H1 (cell line): ENCODE results near the gene TMEM253. TPM values are rescaled to one million over a fixed set of nuclear protein-coding genes. Genes with fewer than 3 reads are reported as not detected.

Experiments used
- CTCF ChIA-PET: fragments of 300-600 bp; sonication (Branson Sonifier 250); formaldehyde crosslinking; loops from one replicate; lab custom pipeline; 2021; ENCODE audit not compliant: partially characterized antibody; lab: Charles Lee
- POLR2A ChIA-PET: fragments of 300-600 bp; sonication (Branson Sonifier 250); formaldehyde crosslinking; loops from one replicate; lab custom pipeline; 2021; ENCODE audit warnings: inconsistent platforms; ENCODE audit not compliant: partially characterized antibody; lab: Charles Lee
- DNase-seq, 2 experiments: peaks; one replicate each; pipeline versions ENCODE4 v3.0.0 to v3.0.0-alpha.2; 2010 to 2022; ENCODE audit warnings: low spot score in 2 of 2, low read depth in 1 of 2, mixed read lengths in 1 of 2
- FAIRE-seq: peaks from 2 replicates; lab custom pipeline; 2011; peaks lifted over from hg19 to GRCh38; lab: Jason Lieb, UNC
- H2AFZ ChIP-seq: 2 replicates; pipeline ENCODE4 v1.8.1; 2012; ENCODE audit warnings: low read length, inconsistent platforms
- H2AK5ac ChIP-seq: 2 replicates; pipeline ENCODE4 v1.6.1; 2013; ENCODE audit warnings: low read depth, low read length
- H2BK120ac ChIP-seq: replicated peaks from 2 replicates; pipeline ENCODE3; 2013; ENCODE audit warnings: low read depth, low read length, inconsistent platforms
- H2BK12ac ChIP-seq: 2 replicates; pipeline ENCODE4 v1.6.1; 2013; ENCODE audit warnings: low read depth, low read length
- H2BK15ac ChIP-seq: 2 replicates; pipeline ENCODE4 v1.6.1; 2013; ENCODE audit warnings: low read length
- H2BK20ac ChIP-seq: 2 replicates; pipeline ENCODE4 v1.6.1; 2013; ENCODE audit warnings: low read length
- H2BK5ac ChIP-seq: 2 replicates; pipeline ENCODE4 v1.6.1; 2013; ENCODE audit warnings: low read depth, low read length
- H3K14ac ChIP-seq: 2 replicates; pipeline ENCODE4 v1.6.1; 2013; ENCODE audit warnings: inconsistent platforms; ENCODE audit not compliant: insufficient read length
- H3K18ac ChIP-seq: 2 replicates; pipeline ENCODE4 v1.6.1; 2013; ENCODE audit warnings: low read length; ENCODE audit errors: extremely low read depth
- H3K23ac ChIP-seq: 2 replicates; pipeline ENCODE4 v1.6.1; 2013; ENCODE audit warnings: inconsistent platforms; ENCODE audit not compliant: insufficient read length
- H3K23me2 ChIP-seq: 2 replicates; pipeline ENCODE4 v1.6.1; 2013; ENCODE audit warnings: low read depth, low read length
- H3K27ac ChIP-seq: 2 replicates; pipeline ENCODE4 v1.6.1; 2011; ENCODE audit warnings: low read depth, low read length, inconsistent platforms
- H3K27me3 ChIP-seq, 4 experiments: replicated peaks in 1 of 4; 1 replicate in 1 of 4; 2 replicates in 3 of 4; pipeline versions ENCODE4 v1.6.1 to v1.8.1; 2011 to 2013; ENCODE audit warnings: low read length in 3 of 4, mild to moderate bottlenecking in 3 of 4, inconsistent platforms in 2 of 4, mixed read lengths in 2 of 4, moderate library complexity in 1 of 4; ENCODE audit not compliant: control insufficient read depth in 3 of 4, insufficient read depth in 3 of 4; ENCODE audit errors: extremely low read depth in 1 of 4
- H3K36me3 ChIP-seq, 4 experiments: 2 replicates each; pipeline versions ENCODE4 v1.6.1 to v1.8.1; 2011 to 2013; ENCODE audit warnings: mild to moderate bottlenecking in 4 of 4, low read length in 3 of 4, moderate library complexity in 2 of 4, control low read depth in 1 of 4, inconsistent platforms in 1 of 4; ENCODE audit not compliant: insufficient read depth in 4 of 4, control insufficient read depth in 2 of 4
- H3K4ac ChIP-seq: replicated peaks from 2 replicates; pipeline ENCODE3; 2013; ENCODE audit warnings: low read length, low read depth, mixed read lengths, inconsistent platforms; ENCODE audit not compliant: insufficient read length
- H3K4me1 ChIP-seq, 4 experiments: replicated peaks in 1 of 4; 1 replicate in 1 of 4; 2 replicates in 3 of 4; pipeline versions ENCODE4 v1.6.1 to v1.8.1; 2011 to 2013; ENCODE audit warnings: low read length in 3 of 4, inconsistent platforms in 2 of 4, mixed read lengths in 1 of 4; ENCODE audit not compliant: insufficient read depth in 4 of 4, control insufficient read depth in 3 of 4
- H3K4me2 ChIP-seq, 2 experiments: 2 replicates each; pipeline versions ENCODE4 v1.6.1 to v1.8.1; 2011 to 2013; ENCODE audit warnings: low read depth in 2 of 2, low read length in 2 of 2, control low read depth in 1 of 2, inconsistent platforms in 1 of 2, mild to moderate bottlenecking in 1 of 2; ENCODE audit not compliant: insufficient read depth in 1 of 2
- H3K4me3 ChIP-seq, 4 experiments: fragments of 200-600, 300-600 bp in 1 of 4; sonication (generic), shearing (Covaris generic), sonication (Bioruptor Twin) in 1 of 4; 2 replicates each; pipeline versions ENCODE4 v1.5.1 to v1.8.1; 2011 to 2016; ENCODE audit warnings: low read length in 4 of 4, low read depth in 3 of 4, control low read depth in 2 of 4, inconsistent platforms in 2 of 4, mild to moderate bottlenecking in 2 of 4, mixed read lengths in 1 of 4, moderate library complexity in 1 of 4; ENCODE audit not compliant: insufficient read depth in 2 of 4; ENCODE audit errors: extremely low read depth in 1 of 4
- H3K56ac ChIP-seq: replicated peaks from 2 replicates; pipeline ENCODE3; 2013; ENCODE audit warnings: low read depth, mild to moderate bottlenecking, mixed read lengths, low read length, inconsistent platforms; ENCODE audit not compliant: insufficient read length
- H3K79me1 ChIP-seq: 2 replicates; pipeline ENCODE4 v1.6.1; 2013; ENCODE audit warnings: low read depth, low read length, control low read depth
- H3K79me2 ChIP-seq, 2 experiments: 2 replicates each; pipeline versions ENCODE4 v1.6.1 to v1.8.1; 2012 to 2013; ENCODE audit warnings: low read length in 2 of 2, mild to moderate bottlenecking in 2 of 2, inconsistent platforms in 1 of 2; ENCODE audit not compliant: insufficient read depth in 2 of 2, control insufficient read depth in 1 of 2
- H3K9ac ChIP-seq, 4 experiments: replicated peaks in 1 of 4; 1 replicate in 1 of 4; 2 replicates in 3 of 4; pipeline versions ENCODE4 v1.6.1 to v1.8.1; 2011 to 2013; ENCODE audit warnings: low read depth in 3 of 4, low read length in 3 of 4, control low read depth in 2 of 4, mild to moderate bottlenecking in 2 of 4, moderate library complexity in 2 of 4, inconsistent platforms in 1 of 4; ENCODE audit errors: extremely low read depth in 1 of 4
- H3K9me3 ChIP-seq, 2 experiments: 2 replicates each; pipeline versions ENCODE4 v1.6.1 to v1.8.1; 2012 to 2013; ENCODE audit warnings: mild to moderate bottlenecking in 2 of 2, moderate library complexity in 2 of 2, control low read depth in 1 of 2, inconsistent platforms in 1 of 2, low read depth in 1 of 2, low read length in 1 of 2, mixed read lengths in 1 of 2; ENCODE audit not compliant: insufficient read depth in 2 of 2
- H4K20me1 ChIP-seq, 2 experiments: replicated peaks in 1 of 2; 2 replicates each; pipeline versions ENCODE3 to v1.8.1; 2011 to 2013; ENCODE audit warnings: inconsistent platforms in 2 of 2, low read length in 2 of 2, mild to moderate bottlenecking in 1 of 2; ENCODE audit not compliant: insufficient read depth in 2 of 2, control insufficient read depth in 1 of 2
- H4K5ac ChIP-seq: 2 replicates; pipeline ENCODE4 v1.6.1; 2013; ENCODE audit warnings: low read length, low read depth, mixed read lengths, inconsistent platforms; ENCODE audit not compliant: insufficient read length
- H4K8ac ChIP-seq: 2 replicates; pipeline ENCODE4 v1.8.0; 2013; ENCODE audit warnings: mild to moderate bottlenecking, moderate library complexity, low read length, inconsistent platforms; ENCODE audit not compliant: insufficient read depth; ENCODE audit errors: extremely low read depth
- H4K91ac ChIP-seq: replicated peaks from 2 replicates; pipeline ENCODE3; 2013; ENCODE audit warnings: low read length, mixed read lengths, inconsistent platforms; ENCODE audit not compliant: insufficient read length
- BACH1 ChIP-seq: IDR thresholded peaks from 2 replicates; pipeline ENCODE4 v1.6.1; 2012; ENCODE audit warnings: low read length, improper control_type of control experiment
- BCL11A ChIP-seq, 2 experiments: IDR thresholded peaks; one replicate each; pipeline ENCODE4 v1.6.1; 2011; ENCODE audit warnings: low read depth in 2 of 2, low read length in 2 of 2, mild to moderate bottlenecking in 2 of 2
- CEBPB ChIP-seq: IDR thresholded peaks from 2 replicates; pipeline ENCODE4 v1.6.1; 2012; ENCODE audit warnings: low read depth, low read length
- CTCF ChIP-seq, 3 experiments: IDR thresholded peaks; 1 replicate in 2 of 3; 2 replicates in 1 of 3; pipeline versions ENCODE4 v1.5.1 to v1.6.1; 2011; ENCODE audit warnings: low read length in 3 of 3, mild to moderate bottlenecking in 3 of 3, inconsistent platforms in 2 of 3, low read depth in 1 of 3, moderate library complexity in 1 of 3; ENCODE audit not compliant: insufficient read depth in 1 of 3; ENCODE audit errors: control extremely low read depth in 1 of 3
- NANOG ChIP-seq: IDR thresholded peaks from 2 replicates; pipeline ENCODE4 v1.6.1; 2011; ENCODE audit warnings: low read length, low read depth, mild to moderate bottlenecking, inconsistent platforms; ENCODE audit not compliant: insufficient read depth, poor library complexity, severe bottlenecking
- RNF2 ChIP-seq: fragments of 200-900, 300-1000 bp; sonication (generic); IDR thresholded peaks from 2 replicates; pipeline ENCODE4 v1.7.1; 2016; ENCODE audit warnings: borderline replicate concordance, low read depth, mild to moderate bottlenecking, antibody characterized with exemption, low read length; ENCODE audit not compliant: poor library complexity, severe bottlenecking; ENCODE audit errors: missing control alignments
- SIN3A ChIP-seq, 2 experiments: IDR thresholded peaks in 1 of 2; conservative IDR thresholded peaks in 1 of 2; 2 replicates each; pipeline ENCODE4 v1.6.1; 2011 to 2012; ENCODE audit warnings: low read length in 2 of 2, improper control_type of control experiment in 1 of 2, low read depth in 1 of 2, mild to moderate bottlenecking in 1 of 2
- TCF12 ChIP-seq: IDR thresholded peaks from 2 replicates; pipeline ENCODE4 v1.6.1; 2011; ENCODE audit warnings: low read depth, mild to moderate bottlenecking, low read length
- WGBS, 2 experiments: shearing (Covaris generic) in 1 of 2; methylation state at CpG; one replicate each; pipeline versions ENCODE4 v1.1.6 to v1.1.7; 2013 to 2015; ENCODE audit warnings: low lambda C conversion rate in 2 of 2, mixed read lengths in 2 of 2, inconsistent platforms in 1 of 2, low coverage in 1 of 2, missing lambda C conversion rate in 1 of 2; ENCODE audit not compliant: insufficient replicate concordance in 2 of 2, insufficient coverage in 1 of 2, insufficient read length in 1 of 2; ENCODE audit errors: extremely low coverage in 1 of 2, missing lambda C conversion rate in 1 of 2; 5-methylcytosine and 5-hydroxymethylcytosine counted together
- polyA plus RNA-seq, 7 experiments: library from polyadenylated mRNA; depleted of rRNA in 3 of 7; stranded (reverse) in 5 of 7; unstranded in 2 of 7; fragments of >200 nt in 5 of 7; fragments of 200-250 nt in 2 of 7; gene quantifications; 1 replicate in 5 of 7; 2 replicates in 1 of 7; 4 replicates in 1 of 7; pipeline versions ENCODE4 v1.2.1 to v1.2.3, GENCODE V29; 2011 to 2013; ENCODE audit warnings: missing spikeins in 2 of 7, mixed read lengths in 2 of 7
- total RNA-seq: library from RNA; stranded (reverse); fragmentation: NEBNext Ultra II Directional; extraction: Animal tissue kit (Norgen Biotek cat#: 25700); gene quantifications from 2 replicates; pipeline ENCODE4 v1.2.1, GENCODE V29; 2021

The TMEM253 gene
- total and polyA plus RNA-seq, 2 of the 8 experiments (the other 6 are each of a cell fraction or from before 2014, with no cell fraction given) = 1.9 to 2.2 TPM

DNA sequence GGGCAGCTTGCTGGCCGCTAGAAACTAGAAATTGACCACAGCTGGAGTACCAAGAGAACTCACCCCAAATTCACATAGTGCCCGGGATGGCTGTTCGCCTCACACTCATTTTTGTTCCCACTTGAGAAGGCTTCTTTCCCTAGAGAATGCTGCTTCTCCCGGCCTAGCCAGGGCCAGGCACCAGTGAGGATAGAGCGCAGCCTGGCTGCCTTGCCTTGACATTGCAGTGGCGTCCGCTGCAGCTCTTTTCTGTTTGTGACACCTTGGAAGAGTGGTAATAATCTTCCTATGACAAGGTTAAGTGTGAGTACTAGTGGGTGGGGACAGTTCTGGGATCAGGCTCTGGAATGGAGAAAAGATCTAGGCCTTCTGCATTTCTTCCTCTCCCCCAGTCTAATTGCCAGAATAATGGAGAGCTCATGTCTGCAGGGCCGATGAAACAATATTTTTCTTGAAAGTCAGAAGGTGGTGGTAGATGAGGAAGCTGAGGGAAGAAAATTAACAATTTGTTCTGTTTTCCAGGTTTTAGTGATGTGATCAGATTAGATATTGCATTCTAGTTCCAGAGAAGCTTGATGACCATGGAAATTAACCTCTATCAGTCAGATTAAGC is 3.7 kb downstream of the TMEM253 start:
- Histone ChIP-seq H4K91ac (peak overlapping the region; percentile 92), H2BK12ac (0 out of 2 replicates have a peak overlapping the region, but pooled peaks have one; percentile 72), H3K23me2 (peaks cover 7% of the 10 kb centered on the region), H3K56ac (peak overlapping the region; percentile 96), H3K4me3 (peak overlapping the region; percentile 49 to 83 (median 80)), H3K14ac (no peak overlapping the region), H3K27ac (peak overlapping the region; percentile 99), H3K18ac (peak overlapping the region; percentile 91), H4K5ac (peak overlapping the region; percentile 74), H2BK120ac (peak overlapping the region; percentile 88), H4K8ac (peak overlapping the region; percentile 98; the same call in 1 of the 2 replicates), H2AK5ac (no peak overlapping the region), H3K4me1 (peaks cover 2 to 25% (median 9%) of the 10 kb centered on the region in 4 experiments; a peak in 5 of 7 replicates), H2BK5ac (peak overlapping the region; percentile 97), H3K79me2 (peaks cover 0 to 24% of the 10 kb centered on the region in 2 experiments; a peak in 3 of 4 replicates), H3K79me1 (no peaks in the 10 kb centered on the region), H3K4me2 (peak overlapping the region; percentile 83 to 90), H3K23ac (no peak overlapping the region), H3K9ac (peak overlapping the region in 3 of 4 experiments; percentile 78 to 99 (median 99); a peak in 6 of 7 replicates), H3K36me3 (no peaks in the 10 kb centered on the region), H3K4ac (peak overlapping the region; percentile 87), H3K9me3 (no peaks in the 10 kb centered on the region), H2AFZ (no peak overlapping the region), H4K20me1 (no peaks in the 10 kb centered on the region), H2BK20ac (no peak overlapping the region), H3K27me3 (no peaks in the 10 kb centered on the region), H2BK15ac (0 out of 2 replicates have a peak overlapping the region, but pooled peaks have one; percentile 5)
- DNase-seq = peak in 1 of 2 experiments; percentile 44
- 12% methylated on average over 8 of the region's 8 CpGs; no CpG with 5 or more reads in 1 of the 2 experiments for WGBS, 2 experiments
- CTCF ChIA-PET = interaction anchor here (0.6 to 11.0 kb wide), 33 partner anchors 9 to 278 kb away, joined by 3 to 239 read pairs (median 5); partner anchors contain the start of gene ARHGEF40
- FAIRE-seq = no peak
- POLR2A ChIA-PET = interaction anchor here (0.5 to 7.2 kb wide), 11 partner anchors 8 to 99 kb away, joined by 3 to 121 read pairs (median 5); partner anchors contain the start of gene ARHGEF40
- TF ChIP-seq BCL11A (IDR thresholded peaks at IDR 0.05; ENCODE audit: low read depth in 2 of 2, low read length in 2 of 2) = no peak
- TF ChIP-seq BACH1 = no peak
- TF ChIP-seq TCF12 = no peak
- peak; percentile 97 to 99 (median 98) for TF ChIP-seq CTCF (IDR thresholded peaks at IDR 0.05; ENCODE audit: control extremely low read depth in 1 of 3, insufficient read depth in 1 of 3, low read depth in 1 of 3, low read length in 3 of 3)
- no peak for TF ChIP-seq RNF2
- TF ChIP-seq CEBPB = no peak
- TF ChIP-seq NANOG = no peak
- TF ChIP-seq SIN3A (conservative IDR thresholded peaks at IDR 0.05 in 1 of 2, IDR thresholded peaks at IDR 0.05 in 1 of 2; ENCODE audit: low read depth in 1 of 2, low read length in 2 of 2) = 0 out of 4 replicates have a peak, but pooled peaks of 1 of the 2 experiments have one; percentile 17
